ENCODE measurements around the gene CDO1. TPM values are rescaled to one million over a fixed set of nuclear protein-coding genes. Genes with fewer than 3 reads are reported as not detected.

CDO1 gene
- polyA plus RNA-seq, 1 experiment: 2.0 TPM

GRCh38 chr5:115818821-115819220 lies 2.4 kb upstream of the CDO1 start:
- Histone ChIP-seq H3K36me3 (ENCODE audit: control insufficient read depth, insufficient read depth, low read length) (no peaks in the 10 kb centered on the region), H3K4me3 (ENCODE audit: low read depth, low read length) (no peak overlapping the region), H3K27me3 (ENCODE audit: control insufficient read depth, insufficient read depth, low read length) (peaks cover 9% of the 10 kb centered on the region)
- TF ChIP-seq CTCF (IDR thresholded peaks at IDR 0.05; ENCODE audit: insufficient read depth, low read depth, low read length): no peak
- POLR2A ChIA-PET: no interaction called here
- CTCF ChIA-PET: interaction anchor here (1.4 kb wide), 1 partner anchor 184 kb away, joined by 4 read pairs; no protein-coding TSS in a partner anchor
- DNase-seq (ENCODE audit: low read depth): no peak

GRCh38 chr5:115817386-115817785 lies 927 bp upstream of the CDO1 start:
- POLR2A ChIA-PET: no interaction called here
- CTCF ChIA-PET: no interaction called here
- H3K4me3 ChIP-seq (ENCODE audit: low read depth, low read length): no peak overlapping the region
- no peak for DNase-seq (ENCODE audit: low read depth)
- peaks cover 9% of the 10 kb centered on the region for H3K27me3 ChIP-seq (ENCODE audit: control insufficient read depth, insufficient read depth, low read length)
- H3K36me3 ChIP-seq (ENCODE audit: control insufficient read depth, insufficient read depth, low read length): no peaks in the 10 kb centered on the region
- no peak for TF ChIP-seq CTCF (IDR thresholded peaks at IDR 0.05; ENCODE audit: insufficient read depth, low read depth, low read length)

- Histone ChIP-seq H3K4me3 (ENCODE audit: low read depth, low read length) (peak overlapping the region; percentile 46), H3K27me3 (ENCODE audit: control insufficient read depth, insufficient read depth, low read length) (peaks cover 9% of the 10 kb centered on the region), H3K36me3 (ENCODE audit: control insufficient read depth, insufficient read depth, low read length) (no peaks in the 10 kb centered on the region)
- DNase-seq (ENCODE audit: low read depth): no peak
- CTCF ChIA-PET: interaction anchor here (1.1 to 1.4 kb wide), 2 partner anchors 15 to 17 kb away, joined by 3 read pairs; no protein-coding TSS in a partner anchor
- no peak for TF ChIP-seq CTCF (IDR thresholded peaks at IDR 0.05; ENCODE audit: insufficient read depth, low read depth, low read length)
- POLR2A ChIA-PET: no interaction called here
These were observed 700 bp downstream of the CDO1 start for GRCh38 chr5:115815693-115816225.

GRCh38 chr5:115815006-115815692 lies 1.3 kb downstream of the CDO1 start:
- no peaks in the 10 kb centered on the region for H3K36me3 ChIP-seq (ENCODE audit: control insufficient read depth, insufficient read depth, low read length)
- CTCF ChIA-PET: interaction anchor here (1.4 kb wide), 1 partner anchor 16 kb away, joined by 3 read pairs; no protein-coding TSS in a partner anchor
- POLR2A ChIA-PET: no interaction called here
- DNase-seq (ENCODE audit: low read depth): no peak
- peaks cover 9% of the 10 kb centered on the region for H3K27me3 ChIP-seq (ENCODE audit: control insufficient read depth, insufficient read depth, low read length)
- H3K4me3 ChIP-seq (ENCODE audit: low read depth, low read length): no peak overlapping the region; the same call in 1 of the 2 replicates
- no peak for TF ChIP-seq CTCF (IDR thresholded peaks at IDR 0.05; ENCODE audit: insufficient read depth, low read depth, low read length)

- ChIA-PET POLR2A (no interaction called here), CTCF (interaction anchor here (2.0 kb wide), 1 partner anchor 14 kb away, joined by 6 read pairs; no protein-coding TSS in a partner anchor)
- H3K36me3 ChIP-seq (ENCODE audit: control insufficient read depth, insufficient read depth, low read length): no peaks in the 10 kb centered on the region
- TF ChIP-seq CTCF (IDR thresholded peaks at IDR 0.05; ENCODE audit: insufficient read depth, low read depth, low read length): no peak
- no peak for DNase-seq (ENCODE audit: low read depth)
- no peak overlapping the region for H3K4me3 ChIP-seq (ENCODE audit: low read depth, low read length)
- peaks cover 9% of the 10 kb centered on the region for H3K27me3 ChIP-seq (ENCODE audit: control insufficient read depth, insufficient read depth, low read length)
These were observed 2.7 kb downstream of the CDO1 start for GRCh38 chr5:115813719-115814118.

All from BJ (cell line).